GM04503 (cell line): Measurements from ENCODE around the gene TMEM89.

Source experiments
- DNase-seq: peaks from one replicate; pipeline ENCODE4 v3.0.0-alpha.2; 2012; ENCODE audit warnings: low read depth

The TMEM89 gene

DNA sequence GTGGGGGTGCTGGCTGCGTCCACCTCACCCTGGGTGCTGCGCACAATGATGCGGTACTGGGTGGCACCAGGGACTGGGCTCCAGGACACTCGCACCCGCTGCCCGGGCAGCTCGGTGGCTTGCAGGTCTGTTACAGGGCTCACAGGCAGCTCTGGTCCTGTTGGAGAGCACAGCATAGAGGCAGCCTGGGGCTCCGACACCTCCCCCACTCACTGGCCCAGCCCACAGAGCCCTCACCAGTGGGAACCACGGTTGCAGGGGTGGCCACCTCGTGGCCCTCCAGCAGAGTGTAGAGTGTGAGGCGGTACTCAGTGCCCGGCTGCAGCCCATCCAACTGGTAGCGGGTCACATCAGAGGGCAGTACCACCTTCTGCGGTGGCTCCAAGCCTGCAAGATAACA, 30.1 kb downstream of the TMEM89 start:
- DNase-seq, result no peak

DNA sequence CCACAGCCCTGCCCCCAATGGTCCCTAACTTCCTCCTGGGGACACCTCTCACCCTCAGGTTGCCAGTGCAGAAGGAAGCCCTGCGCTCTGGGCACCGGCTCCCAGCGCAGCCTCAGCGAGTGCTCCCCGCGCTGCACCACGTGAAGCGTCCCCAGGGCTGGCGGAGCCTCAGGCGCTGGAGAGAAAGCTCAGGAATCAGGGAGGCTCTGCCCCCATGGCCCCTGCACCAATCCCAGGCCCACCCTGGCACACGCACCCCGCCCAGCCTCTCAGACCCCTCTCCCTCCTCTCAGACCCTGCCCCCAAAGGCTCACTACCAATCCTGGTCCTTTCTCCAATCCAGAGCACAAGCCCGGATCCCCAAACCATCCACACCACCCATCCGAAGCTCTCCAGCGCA, 33.3 kb downstream of the TMEM89 start:
- no peak for DNase-seq

GRCh38 chr3:48587686-48588085, 33.9 kb downstream of the TMEM89 start:
- no peak for DNase-seq

- no peak for DNase-seq
Observed at GRCh38 chr3:48585411-48585810, 36.2 kb downstream of the TMEM89 start.

DNA sequence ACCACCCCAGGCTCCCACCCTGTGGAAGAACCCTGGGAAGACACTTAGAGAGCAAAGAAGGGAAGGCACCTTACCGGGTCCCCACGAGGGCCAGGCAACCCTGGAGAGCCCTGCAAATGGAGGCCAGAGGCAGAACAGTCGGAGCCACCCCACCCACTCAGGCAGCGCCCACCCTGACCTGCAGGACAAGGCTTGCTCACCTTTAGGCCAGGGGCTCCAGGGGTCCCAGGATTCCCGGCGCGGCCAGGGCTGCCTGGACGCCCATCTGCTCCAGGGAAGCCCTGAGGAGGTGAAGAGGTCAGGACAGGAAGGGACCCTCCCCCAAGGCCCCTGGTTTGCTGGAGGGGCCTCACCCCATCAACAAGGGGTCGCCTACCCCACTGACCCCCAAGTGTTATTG, 36.7 kb downstream of the TMEM89 start:
- no peak for DNase-seq

- DNase-seq, result no peak
Observed at GRCh38 chr3:48581621-48582481, 39.7 kb downstream of the TMEM89 start.

- no peak for DNase-seq
Observed at GRCh38 chr3:48576647-48577046, 44.9 kb downstream of the TMEM89 start.

- no peak for DNase-seq
Observed at GRCh38 chr3:48575366-48575765, 46.2 kb downstream of the TMEM89 start.

GRCh38 chr3:48573973-48574585, 47.5 kb downstream of the TMEM89 start:
- DNase-seq, result no peak

- no peak for DNase-seq
Observed at GRCh38 chr3:48572517-48572916, 49.1 kb downstream of the TMEM89 start.

GRCh38 chr3:48571938-48572337, 49.6 kb downstream of the TMEM89 start:
- no peak for DNase-seq
